Activated CD8-positive, alpha-beta memory T cell treated with anti-CD3 and anti-CD28 coated beads for 1 hour (primary cell): ENCODE results near the gene RSRC2.
"Not testable (repeated sequence)": the region's sequence is repeated elsewhere in the genome, so short reads cannot be mapped to it uniquely, and the experiment has no call there.

Source experiments
- DNase-seq, 2 donors: peaks; one replicate each; pipeline ENCODE4 v3.0.0-alpha.2; 2020; ENCODE audit warnings: low read depth in 1 of 2; ENCODE audit errors: extremely low read depth in 1 of 2

RSRC2 gene

GRCh38 chr12:122486805-122487426, 39.8 kb downstream of the RSRC2 start:
- DNase-seq: no peak

- DNase-seq: not testable (repeated sequence)
These were observed 40.4 kb downstream of the RSRC2 start for GRCh38 chr12:122486360-122486759.

GRCh38 chr12:122484385-122484784, 42.4 kb downstream of the RSRC2 start:
- DNase-seq: not testable (repeated sequence)

- no peak for DNase-seq
These were observed 42.8 kb downstream of the RSRC2 start for GRCh38 chr12:122483969-122484368.

- DNase-seq: no peak
These were observed 44.9 kb downstream of the RSRC2 start for GRCh38 chr12:122481861-122482260.

GRCh38 chr12:122480753-122481152, 46.0 kb downstream of the RSRC2 start:
- DNase-seq: no peak

GRCh38 chr12:122474324-122474716, 52.4 kb downstream of the RSRC2 start:
- DNase-seq: no peak

- DNase-seq: no peak
These were observed 53.0 kb downstream of the RSRC2 start for GRCh38 chr12:122473543-122474323.

- no peak for DNase-seq
These were observed 55.2 kb downstream of the RSRC2 start for GRCh38 chr12:122471324-122472226.

- DNase-seq: not testable (repeated sequence)
These were observed 56.2 kb downstream of the RSRC2 start for GRCh38 chr12:122470576-122470975.

GRCh38 chr12:122469856-122470255, 56.9 kb downstream of the RSRC2 start:
- not testable (repeated sequence) for DNase-seq

GRCh38 chr12:122467983-122468382, 58.8 kb downstream of the RSRC2 start:
- DNase-seq: no peak

GRCh38 chr12:122464317-122465042, 62.3 kb downstream of the RSRC2 start:
- DNase-seq: not testable (repeated sequence)

GRCh38 chr12:122460641-122461040, 66.1 kb downstream of the RSRC2 start:
- DNase-seq: no peak

- no peak for DNase-seq
These were observed 66.7 kb downstream of the RSRC2 start for GRCh38 chr12:122460061-122460460.

- no peak for DNase-seq
These were observed 67.5 kb downstream of the RSRC2 start for GRCh38 chr12:122459211-122459610.

GRCh38 chr12:122458105-122459035, 68.4 kb downstream of the RSRC2 start:
- DNase-seq: no peak

- DNase-seq: no peak
These were observed 69.1 kb downstream of the RSRC2 start for GRCh38 chr12:122457627-122458026.

- DNase-seq: no peak
These were observed 72.0 kb downstream of the RSRC2 start for GRCh38 chr12:122454739-122455138.
